ENCODE data around the gene CCNF.
A peak's percentile ranks its signal among the peaks of the same experiment; 100 is the strongest.
"Not testable (repeated sequence)": the region's sequence is repeated elsewhere in the genome, so short reads cannot be mapped to it uniquely, and the experiment has no call there.

Gene CCNF

DNA sequence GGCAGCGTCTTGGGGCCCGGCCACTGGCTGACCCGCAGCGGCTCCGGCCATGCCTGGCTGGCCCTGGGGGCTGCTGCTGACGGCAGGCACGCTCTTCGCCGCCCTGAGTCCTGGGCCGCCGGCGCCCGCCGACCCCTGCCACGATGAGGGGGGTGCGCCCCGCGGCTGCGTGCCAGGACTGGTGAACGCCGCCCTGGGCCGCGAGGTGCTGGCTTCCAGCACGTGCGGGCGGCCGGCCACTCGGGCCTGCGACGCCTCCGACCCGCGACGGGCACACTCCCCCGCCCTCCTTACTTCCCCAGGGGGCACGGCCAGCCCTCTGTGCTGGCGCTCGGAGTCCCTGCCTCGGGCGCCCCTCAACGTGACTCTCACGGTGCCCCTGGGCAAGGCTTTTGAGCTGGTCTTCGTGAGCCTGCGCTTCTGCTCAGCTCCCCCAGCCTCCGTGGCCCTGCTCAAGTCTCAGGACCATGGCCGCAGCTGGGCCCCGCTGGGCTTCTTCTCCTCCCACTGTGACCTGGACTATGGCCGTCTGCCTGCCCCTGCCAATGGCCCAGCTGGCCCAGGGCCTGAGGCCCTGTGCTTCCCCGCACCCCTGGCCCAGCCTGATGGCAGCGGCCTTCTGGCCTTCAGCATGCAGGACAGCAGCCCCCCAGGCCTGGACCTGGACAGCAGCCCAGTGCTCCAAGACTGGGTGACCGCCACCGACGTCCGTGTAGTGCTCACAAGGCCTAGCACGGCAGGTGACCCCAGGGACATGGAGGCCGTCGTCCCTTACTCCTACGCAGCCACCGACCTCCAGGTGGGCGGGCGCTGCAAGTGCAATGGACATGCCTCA, 42.6 kb downstream of the CCNF start:
- no peak for DNase-seq (ENCODE audit: low read depth in 2 of 2)

DNA sequence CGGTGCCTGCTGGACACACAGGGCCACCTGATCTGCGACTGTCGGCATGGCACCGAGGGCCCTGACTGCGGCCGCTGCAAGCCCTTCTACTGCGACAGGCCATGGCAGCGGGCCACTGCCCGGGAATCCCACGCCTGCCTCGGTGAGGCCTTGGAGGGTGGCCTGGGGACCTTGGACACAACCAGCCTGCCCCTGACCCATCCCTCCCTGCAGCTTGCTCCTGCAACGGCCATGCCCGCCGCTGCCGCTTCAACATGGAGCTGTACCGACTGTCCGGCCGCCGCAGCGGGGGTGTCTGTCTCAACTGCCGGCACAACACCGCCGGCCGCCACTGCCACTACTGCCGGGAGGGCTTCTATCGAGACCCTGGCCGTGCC, 43.2 kb downstream of the CCNF start:
- DNase-seq (ENCODE audit: low read depth in 2 of 2), result no peak

DNA sequence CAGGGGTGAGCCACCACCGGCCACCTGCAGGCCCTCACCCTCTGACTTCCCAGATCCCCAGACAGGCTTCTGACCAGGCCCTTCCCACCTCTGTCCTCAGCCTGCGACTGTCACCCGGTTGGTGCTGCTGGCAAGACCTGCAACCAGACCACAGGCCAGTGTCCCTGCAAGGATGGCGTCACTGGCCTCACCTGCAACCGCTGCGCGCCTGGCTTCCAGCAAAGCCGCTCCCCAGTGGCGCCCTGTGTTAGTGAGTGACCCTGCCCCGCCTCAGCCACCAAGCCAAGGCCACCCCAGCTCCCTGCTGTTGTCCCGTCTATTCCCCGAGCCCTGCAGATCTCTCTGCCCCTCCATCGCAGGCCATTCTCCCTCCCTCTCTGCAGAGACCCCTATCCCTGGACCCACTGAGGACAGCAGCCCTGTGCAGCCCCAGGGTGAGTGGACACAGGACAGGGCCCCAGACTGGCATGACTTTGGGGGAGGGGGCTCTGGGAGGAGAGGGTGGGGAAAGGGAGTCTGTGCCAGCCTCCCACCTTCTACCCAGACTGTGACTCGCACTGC, 43.7 kb downstream of the CCNF start:
- DNase-seq (ENCODE audit: low read depth in 2 of 2), result no peak

DNA sequence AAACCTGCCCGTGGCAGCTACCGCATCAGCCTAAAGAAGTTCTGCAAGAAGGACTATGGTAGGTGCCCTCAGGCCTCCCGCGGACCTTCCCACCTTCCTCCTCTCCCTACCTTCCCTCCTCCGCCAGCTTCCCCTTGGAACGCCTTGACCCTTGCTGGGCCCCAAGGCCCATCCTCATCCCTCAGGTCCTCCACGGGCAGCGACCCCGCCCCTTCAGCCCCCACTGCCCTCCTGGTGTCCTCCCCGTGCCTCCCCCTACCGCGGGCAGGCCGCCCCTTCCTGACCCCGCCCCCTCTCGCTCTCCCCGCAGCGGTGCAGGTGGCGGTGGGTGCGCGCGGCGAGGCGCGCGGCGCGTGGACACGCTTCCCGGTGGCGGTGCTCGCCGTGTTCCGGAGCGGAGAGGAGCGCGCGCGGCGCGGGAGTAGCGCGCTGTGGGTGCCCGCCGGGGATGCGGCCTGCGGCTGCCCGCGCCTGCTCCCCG, 44.2 kb downstream of the CCNF start:
- DNase-seq (ENCODE audit: low read depth in 2 of 2), result no peak

DNA sequence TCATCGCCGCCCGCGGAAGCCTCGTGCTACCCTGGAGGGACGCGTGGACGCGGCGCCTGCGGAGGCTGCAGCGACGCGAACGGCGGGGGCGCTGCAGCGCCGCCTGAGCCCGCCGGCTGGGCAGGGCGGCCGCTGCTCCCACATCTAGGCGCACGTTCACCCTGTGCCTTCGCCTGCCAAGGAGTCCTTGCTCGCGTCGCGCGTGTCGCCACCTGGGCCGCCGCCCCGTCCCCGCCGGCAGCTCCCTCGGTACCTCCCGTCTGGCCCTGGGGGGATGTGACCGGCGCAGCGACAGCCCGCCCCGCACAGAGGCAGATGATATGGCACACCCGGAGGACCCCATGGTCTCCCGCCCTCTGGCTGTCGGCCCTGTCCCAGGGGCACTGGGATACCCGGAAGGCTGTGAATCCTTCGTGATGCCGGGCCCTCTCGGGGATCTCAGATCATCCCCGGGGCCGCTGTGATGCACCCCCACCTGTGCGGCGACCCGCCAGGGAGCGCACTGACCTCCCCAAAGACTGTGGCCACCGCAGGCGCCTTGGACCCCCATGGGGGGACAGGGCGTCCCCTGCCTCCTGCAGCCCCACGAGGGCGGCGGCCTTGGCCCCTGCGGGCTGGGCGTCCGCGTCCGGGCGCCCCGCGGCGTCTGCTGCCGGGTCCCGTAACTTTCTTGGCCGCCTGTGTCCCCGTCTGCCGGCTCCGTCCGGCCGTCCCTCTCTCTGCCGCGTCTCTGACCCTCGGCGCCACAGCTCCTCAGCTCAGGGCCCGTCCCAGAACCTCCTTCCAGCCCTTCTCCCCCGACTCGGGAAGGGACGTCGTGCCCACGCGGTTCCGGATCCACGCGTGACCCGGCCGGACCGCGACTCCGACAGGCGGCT, 45.0 kb downstream of the CCNF start:
- DNase-seq (ENCODE audit: low read depth in 2 of 2), result peak in 1 of 2 donors; percentile 43

DNA sequence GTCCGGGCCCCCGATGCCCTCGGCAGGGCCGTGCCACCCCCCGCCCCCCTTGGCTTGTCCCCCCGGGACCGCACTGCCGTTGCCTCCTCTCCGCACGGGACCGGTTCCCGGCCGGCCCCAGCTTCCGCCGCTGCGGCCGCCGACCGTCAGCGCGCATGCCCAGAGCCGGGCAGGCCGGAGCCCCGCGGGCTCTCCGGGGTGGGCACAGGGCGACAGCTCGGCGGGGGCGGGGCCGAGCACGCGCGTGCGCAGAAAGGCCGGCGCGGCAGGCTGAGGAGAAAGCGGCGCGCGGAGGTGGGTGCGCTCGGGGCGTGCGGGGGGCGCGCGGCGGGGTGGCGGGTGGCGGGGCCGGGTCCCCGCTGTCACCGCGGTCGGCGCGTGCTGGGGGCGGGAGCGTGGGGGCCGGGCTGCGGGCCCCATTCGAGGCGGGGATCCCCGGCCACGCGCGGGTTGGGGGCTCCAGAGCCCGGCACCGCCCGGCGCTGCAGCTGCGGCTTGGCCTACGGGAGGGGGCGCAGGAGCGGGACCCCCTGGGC, 45.7 kb downstream of the CCNF start, which contains the start of gene TBC1D24:
TSS of gene TBC1D24 (plus strand) at position 251 of the 536 bp plus-strand sequence. CDS start 21,022 bp downstream, outside the sequence.
- peak; percentile 72 to 80 for DNase-seq (ENCODE audit: low read depth in 2 of 2)

DNA sequence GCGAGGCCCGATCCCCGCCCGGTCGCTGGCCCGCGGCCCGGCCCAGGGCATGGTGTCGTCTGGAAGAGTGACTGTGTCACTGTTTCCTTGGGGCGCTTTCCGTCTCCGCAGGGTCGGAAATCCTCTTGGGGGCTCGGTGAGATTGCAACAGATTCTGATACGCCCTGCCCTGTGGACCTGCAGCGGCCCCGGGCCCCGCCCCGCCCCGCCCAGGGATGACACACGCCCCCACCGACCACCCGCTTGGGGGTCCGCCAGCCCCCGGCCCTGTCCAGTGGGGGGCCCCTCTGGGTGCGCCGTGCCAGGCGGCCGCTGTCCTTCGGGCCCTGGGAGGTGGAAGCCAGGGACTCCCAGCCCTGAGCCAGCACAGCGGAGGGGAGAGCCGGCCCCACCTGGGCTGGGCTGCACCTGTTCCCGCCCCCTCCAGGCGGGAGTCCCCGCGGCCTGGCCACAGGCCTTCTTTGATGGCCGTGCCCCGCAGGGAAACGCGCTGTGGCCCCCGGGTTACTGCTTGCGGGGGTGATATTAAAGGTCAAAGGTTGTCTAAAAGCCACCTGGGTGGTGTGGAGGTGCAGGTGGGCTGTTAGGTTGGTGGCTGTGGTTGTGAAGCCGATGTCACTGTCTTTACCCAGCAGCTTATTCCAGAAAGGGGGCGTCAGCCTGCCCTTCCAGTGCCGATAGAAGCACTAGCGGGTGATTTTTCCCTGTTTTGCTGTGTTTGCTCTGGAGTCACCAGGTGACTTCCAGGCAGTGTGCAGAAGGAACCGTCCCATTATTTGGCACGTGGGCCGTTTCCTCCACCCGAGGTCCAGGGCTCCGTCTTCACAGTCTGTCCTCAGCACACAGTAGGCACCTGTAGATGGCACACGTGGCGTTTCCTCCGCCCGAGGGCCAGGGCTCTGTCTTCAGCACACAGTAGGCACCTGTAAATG, 46.4 kb downstream of the CCNF start:
- DNase-seq (ENCODE audit: low read depth in 2 of 2), result no peak

DNA sequence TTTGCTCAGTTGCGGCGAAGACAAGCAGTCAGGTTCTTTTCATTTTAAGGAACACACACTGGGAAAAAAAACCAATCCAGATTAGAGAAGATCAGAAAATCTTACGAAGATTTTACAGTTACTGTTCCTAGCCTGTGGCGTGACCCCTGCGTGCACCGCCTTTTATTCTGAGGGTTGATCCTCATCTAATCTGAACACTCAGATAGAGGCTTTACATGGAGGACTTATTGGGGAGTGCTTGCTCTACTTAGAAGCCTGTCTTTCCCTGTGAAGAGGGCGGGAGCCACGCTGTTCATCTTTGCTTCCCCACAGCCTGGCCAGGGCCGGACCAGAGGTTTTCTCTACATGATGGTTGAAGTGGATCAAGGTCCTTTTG, 47.1 kb downstream of the CCNF start:
- DNase-seq (ENCODE audit: low read depth in 2 of 2), result no peak

DNA sequence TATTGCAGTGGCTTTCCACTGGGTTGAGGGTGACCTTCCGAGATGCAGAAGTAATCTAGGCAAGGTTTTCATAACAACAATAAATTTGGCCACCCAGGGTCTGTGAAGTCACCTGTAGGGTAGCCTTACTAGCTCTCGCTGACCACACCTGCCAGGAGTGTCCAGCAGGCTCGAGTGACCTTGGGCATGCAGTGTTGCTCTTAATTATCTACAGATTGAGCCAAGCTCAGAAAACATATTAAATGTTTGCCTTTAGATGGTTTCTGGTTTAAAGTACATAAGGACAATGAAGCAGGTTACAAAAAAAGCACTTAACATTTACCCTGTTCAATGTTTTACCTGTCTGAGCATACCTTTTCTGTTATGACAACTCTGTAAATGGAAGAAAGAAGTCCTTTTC, 47.5 kb downstream of the CCNF start:
- DNase-seq (ENCODE audit: low read depth in 2 of 2), result no peak

DNA sequence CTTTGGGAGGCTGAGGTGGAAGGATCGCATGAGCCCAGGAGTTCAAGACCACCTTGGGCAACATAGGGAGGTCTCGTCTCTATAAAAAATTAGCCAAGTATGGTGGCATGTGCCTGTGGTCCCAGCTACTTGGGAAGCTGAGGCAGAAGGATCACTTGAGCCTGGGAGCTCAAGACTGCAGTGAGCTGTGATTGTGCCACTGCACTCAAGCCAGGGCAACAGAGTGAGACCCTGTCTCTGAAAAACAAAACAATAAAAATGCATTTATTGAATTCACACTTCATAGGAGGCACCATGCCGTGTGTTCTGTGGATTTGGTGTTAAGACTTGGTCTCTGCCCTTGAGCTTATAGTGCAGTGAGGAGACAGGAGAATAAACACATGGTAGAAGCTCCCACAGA, 48.1 kb downstream of the CCNF start:
- no peak for DNase-seq (ENCODE audit: low read depth in 2 of 2)

DNA sequence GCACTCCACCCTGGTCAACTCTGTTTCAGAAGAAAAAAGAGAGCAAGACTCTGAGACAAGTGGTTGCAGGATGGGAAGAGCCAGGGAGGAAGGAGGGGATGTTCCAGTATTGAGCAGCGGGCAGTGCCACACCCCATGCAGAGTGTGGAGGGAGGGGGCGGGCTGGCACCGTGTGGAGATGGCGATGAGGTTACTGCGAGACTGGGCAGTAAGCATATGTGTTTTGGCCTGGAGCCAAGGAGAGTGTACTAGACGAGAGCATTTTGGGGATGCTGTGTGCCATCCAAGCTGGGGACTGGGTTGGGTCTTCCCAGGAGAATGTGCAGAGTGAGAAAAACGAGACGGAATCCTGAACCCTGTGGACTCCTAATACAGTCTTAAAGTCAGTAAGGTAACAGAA, 49.0 kb downstream of the CCNF start:
- no peak for DNase-seq (ENCODE audit: low read depth in 2 of 2)

DNA sequence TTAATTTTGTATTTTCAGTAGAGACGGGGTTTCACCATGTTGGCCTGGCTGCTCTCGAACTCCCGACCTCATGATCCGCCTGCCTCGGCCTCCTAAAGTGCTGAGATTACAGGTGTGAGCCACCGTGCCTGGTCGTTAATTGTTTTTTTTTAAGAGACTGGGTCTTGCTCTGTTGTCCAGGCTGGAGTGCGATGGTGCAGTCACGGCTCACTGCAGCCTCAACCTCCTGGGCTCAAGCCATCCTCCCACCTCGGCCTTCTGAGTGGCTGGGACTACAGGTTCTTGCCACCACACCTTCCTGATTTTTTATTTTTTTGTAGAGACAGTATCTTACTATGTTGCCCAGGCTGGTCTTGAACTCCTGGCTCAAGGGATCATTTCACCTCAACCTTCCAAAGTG, 50.7 kb downstream of the CCNF start:
- DNase-seq (ENCODE audit: low read depth in 2 of 2), result not testable (repeated sequence)

DNA sequence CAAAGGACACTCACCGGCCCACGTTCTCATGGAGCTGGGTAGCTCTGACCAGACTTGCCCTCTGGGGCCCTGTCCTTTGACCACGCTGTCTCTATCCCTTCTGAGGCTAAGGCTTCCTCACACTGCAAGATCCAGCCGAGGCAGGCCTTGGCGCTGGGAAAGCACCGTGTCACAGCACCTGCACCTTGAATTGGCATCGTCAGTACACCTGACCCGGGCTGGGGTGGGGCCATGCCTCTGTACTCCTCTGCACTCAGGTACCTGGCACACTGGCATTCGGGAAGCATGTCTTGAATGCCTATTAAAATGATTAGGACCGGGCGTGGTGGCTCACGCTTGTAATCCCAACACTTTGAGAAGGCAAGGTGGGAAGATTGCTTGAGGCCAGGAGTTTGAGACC, 51.7 kb downstream of the CCNF start:
- DNase-seq (ENCODE audit: low read depth in 2 of 2), result no peak

DNA sequence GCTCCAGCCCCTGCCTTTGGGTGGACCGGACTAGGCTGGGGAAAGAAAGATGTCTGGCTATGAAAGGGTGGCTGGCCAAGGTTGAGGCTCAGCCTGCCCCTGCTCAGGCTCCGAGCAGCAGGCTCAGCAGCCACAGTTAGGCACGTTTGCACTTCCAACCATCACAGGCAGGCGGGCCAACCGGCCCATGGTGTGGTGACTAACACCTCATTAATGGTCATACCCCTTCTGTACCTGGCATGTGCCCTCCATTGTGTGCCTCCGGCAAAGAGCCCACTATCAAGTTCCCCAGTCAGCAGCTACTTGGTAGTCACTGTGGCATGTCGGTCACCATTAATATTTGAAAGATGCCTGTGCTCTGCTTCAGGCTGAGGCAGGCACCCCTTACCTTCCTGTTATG, 52.4 kb downstream of the CCNF start:
- no peak for DNase-seq (ENCODE audit: low read depth in 2 of 2)

DNA sequence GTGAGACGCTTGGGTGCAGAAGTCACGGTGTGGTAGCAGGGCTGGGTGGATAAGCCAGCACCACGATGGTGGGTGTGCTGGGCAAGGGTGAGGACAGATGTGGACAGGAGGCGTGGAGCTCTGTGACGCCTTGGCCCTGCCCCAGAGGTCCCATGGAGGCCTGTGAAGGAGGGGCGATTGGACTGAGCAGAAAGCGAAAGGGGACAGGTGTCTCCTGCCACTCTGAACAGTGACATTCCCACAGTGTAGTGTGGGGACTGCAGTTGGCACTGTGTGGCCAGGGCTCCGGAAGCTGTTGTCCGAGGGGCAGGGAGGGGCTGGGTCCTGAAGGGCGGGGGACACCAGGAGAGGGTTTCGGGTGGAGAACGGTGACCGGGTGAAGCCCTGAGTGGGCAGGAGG, 53.0 kb downstream of the CCNF start:
- DNase-seq (ENCODE audit: low read depth in 2 of 2), result no peak

DNA sequence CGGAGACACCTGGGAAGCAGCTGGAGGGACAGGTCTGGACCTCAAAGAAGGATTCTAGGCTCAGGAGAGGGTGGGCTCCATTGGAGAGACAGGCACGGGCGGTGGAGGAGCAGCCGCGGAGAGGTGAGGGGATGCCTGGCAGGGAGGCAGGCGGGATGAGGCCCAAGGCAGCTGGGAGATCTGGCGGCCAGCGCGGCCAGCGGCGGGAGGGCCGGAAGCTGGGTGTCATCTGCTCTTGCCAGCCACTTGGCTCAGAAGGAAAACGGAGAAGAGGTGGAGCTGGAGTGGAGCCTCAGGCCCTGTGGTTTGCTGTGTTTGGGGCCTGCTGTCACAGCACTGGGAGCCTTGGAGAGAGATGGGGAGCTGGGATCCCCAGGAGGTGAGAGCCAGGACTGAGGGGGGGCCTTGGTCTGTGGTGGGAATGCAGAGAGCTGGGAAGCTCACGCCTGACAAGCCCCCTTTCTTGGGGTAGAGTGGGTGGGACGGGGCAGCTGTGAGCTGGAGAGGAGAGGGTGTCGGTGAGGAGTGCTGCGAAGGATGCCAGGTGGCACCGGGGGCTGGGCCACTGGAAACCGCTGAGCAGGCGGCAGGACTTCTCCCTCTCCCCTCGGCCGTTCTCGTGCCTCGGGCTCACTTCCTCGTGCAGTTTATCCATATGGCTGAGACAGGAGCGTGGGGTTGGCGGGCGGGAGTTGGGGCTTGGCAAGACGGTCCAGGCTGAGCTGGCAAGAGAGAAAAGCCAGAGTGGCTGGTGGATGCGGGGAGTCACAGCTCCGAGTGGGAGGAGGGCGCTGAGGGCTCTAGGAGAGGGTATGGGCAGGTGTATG, 53.7 kb downstream of the CCNF start:
- DNase-seq (ENCODE audit: low read depth in 2 of 2), result no peak

DNA sequence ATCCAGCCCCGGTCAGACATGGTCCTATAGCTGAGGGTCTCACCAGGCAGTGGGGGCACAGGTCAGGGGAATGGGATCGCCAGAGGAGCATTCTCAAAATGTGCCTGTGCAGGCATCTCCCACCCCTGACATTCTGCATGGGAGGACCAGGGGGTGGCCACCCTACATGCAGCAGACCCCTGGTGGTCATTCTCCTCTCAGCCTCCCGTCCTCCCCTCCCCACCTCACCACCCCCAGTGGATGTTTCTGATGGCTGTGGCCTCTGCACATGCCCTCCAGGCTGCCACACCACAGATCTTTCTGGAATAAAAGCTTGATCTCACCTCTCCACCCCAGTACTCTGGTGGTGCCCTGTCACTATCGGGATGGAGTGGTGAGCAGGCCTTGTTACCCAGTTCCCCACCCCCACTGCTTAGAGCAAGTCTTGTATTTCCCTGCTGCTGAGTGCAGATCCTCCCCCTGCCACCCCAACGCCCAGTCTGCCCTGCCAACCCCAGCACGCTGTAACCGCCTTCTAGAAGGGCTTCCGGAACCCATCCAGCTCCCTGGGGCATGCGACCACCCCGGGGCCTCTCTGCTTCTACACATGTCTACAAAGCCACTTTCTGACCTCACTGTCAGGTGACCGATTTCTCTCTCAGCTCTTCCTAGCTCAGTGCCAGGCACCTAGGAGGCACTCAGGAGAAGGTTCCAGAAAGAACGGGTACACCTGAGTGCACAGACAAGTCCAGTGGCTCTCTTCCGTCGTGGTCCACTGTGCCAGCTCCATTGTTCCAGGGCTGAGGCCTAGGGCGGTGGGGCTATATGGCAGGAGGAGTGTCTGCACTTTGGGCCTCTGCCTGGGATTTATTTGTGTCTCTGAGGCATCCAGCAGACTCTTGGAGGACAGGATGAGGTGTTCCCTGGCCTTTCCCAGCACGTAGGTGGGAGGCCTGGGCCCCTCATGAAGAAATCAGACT, 55.0 kb downstream of the CCNF start:
- no peak for DNase-seq (ENCODE audit: low read depth in 2 of 2)

DNA sequence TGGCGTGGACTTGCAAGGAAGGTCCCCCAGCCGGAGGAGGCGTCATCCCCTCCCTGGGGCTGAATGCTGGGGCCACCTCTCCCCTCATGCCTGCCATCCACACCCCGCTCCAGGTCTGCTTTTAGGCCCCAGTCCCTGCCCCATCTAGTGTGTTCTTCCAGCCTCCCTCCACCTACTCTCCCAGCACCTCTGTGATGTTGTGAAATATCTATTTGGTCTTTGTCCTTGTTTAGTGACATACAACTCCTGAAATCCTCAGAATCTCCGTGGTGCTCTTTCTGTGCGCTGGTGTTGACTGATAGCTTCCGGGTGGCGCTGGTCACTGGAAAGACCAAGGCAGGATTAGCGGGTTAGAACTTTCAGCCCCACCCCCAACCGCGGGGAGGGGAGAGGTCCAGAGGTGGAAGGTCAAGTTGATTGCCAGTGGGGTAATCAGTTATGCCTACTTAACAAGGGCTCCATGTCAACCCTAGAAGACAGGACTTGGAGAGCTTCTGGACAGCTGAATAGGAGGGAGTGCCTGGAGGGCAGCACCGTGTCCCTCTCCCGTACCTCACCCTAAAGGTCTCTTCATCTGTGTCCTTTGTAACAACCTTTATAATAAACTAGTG, 55.8 kb downstream of the CCNF start:
- no peak for DNase-seq (ENCODE audit: low read depth in 2 of 2)

Measured in activated CD4-positive, alpha-beta T cell treated with anti-CD3 and anti-CD28 coated beads for 24 hours (primary cell).